ENCODE measurements around the gene ISG15. TPM values are rescaled to one million over a fixed set of nuclear protein-coding genes. Genes with fewer than 3 reads are reported as not detected.
"Not testable (repeated sequence)": the region's sequence is repeated elsewhere in the genome, so short reads cannot be mapped to it uniquely, and the experiment has no call there.

Gene ISG15
- total RNA-seq, 2 experiments from 2014 or later, result 30.5 to 51.7 TPM

DNA sequence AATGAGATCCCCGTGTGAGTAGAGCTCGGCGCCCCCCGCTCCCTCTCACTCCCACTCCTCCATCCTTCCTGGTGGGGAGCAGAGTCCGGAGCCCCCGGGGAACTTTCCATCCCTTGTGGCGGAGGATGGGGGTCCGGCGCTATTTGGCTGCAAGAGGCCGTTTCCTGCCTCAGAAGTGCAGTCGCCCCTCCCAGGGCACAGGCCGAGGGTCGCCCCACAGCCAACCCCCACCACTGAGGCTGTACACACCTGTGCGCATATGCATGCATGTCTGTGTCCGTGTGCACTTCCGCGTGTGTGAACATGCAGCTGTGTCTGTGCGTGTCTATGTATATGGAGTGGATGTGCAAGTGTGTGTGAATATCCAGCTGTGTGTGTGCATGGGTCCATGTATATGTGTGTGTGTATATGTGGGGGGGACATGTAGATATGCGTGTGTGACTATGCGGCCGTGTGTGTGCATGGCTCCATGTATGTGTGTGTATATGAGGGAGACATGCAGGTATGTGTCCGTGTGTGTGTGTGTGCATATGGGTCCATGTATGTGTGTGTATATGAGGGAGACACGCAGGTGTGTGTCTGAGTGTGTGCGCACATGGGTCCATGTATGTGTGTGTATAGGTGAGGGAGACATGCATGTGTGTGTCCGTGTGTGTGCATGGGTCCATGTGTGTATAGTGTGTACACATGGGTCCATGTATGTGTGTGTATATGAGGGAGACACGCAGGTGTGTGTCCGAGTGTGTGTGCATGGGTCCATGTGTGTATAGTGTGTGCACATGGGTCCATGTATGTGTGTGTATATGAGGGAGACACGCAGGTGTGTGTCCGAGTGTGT lies 38.9 kb downstream of the ISG15 start:
- H3K9me3 Mint-ChIP-seq (ENCODE audit: low read depth), result no peaks in the 10 kb centered on the region
- no peak for ATAC-seq
- no peak overlapping the region for H3K27ac Mint-ChIP-seq
- H3K36me3 Mint-ChIP-seq (ENCODE audit: low read depth), result no peaks in the 10 kb centered on the region
- H3K4me1 Mint-ChIP-seq, result no peaks in the 10 kb centered on the region
- H3K27me3 Mint-ChIP-seq, result no peaks in the 10 kb centered on the region
- CTCF ChIA-PET, result no interaction called here
- intact Hi-C loops (cut with DNase I, micrococcal nuclease), result no loop called here
- no peak overlapping the region for H3K4me3 Mint-ChIP-seq
- POLR2A ChIA-PET, result no interaction called here
- no peak for DNase-seq

DNA sequence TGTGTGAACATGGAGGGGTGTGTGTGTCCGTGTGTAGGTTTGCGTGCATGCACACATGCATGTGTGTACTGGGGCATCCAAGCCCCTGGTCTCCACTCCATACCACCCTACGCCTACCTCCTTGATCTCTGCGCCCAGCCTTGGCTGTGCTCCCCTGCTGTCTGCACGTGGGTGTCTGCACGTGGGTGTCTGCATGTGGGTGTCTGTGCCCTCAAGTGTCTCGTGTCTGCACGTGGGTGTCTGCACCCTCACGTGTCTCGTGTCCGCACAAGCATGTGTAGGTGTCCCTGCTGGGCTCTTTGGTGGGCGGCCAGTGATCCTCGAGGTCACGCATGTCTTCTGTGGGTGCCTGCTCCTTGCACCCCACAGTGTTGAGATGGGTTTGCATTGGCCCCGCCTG lies 39.7 kb downstream of the ISG15 start:
- Mint-ChIP-seq H3K9me3 (ENCODE audit: low read depth) (no peaks in the 10 kb centered on the region), H3K27ac (no peak overlapping the region), H3K36me3 (ENCODE audit: low read depth) (no peaks in the 10 kb centered on the region), H3K27me3 (peaks cover 5% of the 10 kb centered on the region), H3K4me3 (no peak overlapping the region), H3K4me1 (no peaks in the 10 kb centered on the region)
- DNase-seq, result no peak
- no peak for ATAC-seq
- POLR2A ChIA-PET, result no interaction called here
- CTCF ChIA-PET, result no interaction called here
- intact Hi-C loops (cut with DNase I, micrococcal nuclease), result no loop called here

DNA sequence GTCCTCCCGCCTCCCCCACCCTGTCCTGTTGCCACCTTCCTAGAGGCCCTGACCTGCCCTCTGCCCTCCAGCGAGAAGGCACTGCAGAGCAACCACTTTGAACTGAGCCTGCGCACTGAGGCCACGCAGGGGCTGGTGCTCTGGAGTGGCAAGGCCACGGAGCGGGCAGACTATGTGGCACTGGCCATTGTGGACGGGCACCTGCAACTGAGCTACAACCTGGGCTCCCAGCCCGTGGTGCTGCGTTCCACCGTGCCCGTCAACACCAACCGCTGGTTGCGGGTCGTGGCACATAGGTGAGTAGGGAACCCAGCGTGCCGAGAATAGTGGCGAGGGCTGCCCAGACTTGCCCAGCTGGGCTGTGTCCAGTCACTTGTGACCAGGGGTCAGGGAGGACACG lies 40.4 kb downstream of the ISG15 start:
- ChIA-PET CTCF (no interaction called here), POLR2A (no interaction called here)
- Mint-ChIP-seq H3K36me3 (ENCODE audit: low read depth) (no peaks in the 10 kb centered on the region), H3K27me3 (peaks cover 12% of the 10 kb centered on the region), H3K4me1 (peaks cover 3% of the 10 kb centered on the region), H3K27ac (no peak overlapping the region), H3K9me3 (ENCODE audit: low read depth) (no peaks in the 10 kb centered on the region), H3K4me3 (no peak overlapping the region)
- no peak for DNase-seq
- ATAC-seq, result no peak
- intact Hi-C loops (cut with DNase I, micrococcal nuclease), result no loop called here

DNA sequence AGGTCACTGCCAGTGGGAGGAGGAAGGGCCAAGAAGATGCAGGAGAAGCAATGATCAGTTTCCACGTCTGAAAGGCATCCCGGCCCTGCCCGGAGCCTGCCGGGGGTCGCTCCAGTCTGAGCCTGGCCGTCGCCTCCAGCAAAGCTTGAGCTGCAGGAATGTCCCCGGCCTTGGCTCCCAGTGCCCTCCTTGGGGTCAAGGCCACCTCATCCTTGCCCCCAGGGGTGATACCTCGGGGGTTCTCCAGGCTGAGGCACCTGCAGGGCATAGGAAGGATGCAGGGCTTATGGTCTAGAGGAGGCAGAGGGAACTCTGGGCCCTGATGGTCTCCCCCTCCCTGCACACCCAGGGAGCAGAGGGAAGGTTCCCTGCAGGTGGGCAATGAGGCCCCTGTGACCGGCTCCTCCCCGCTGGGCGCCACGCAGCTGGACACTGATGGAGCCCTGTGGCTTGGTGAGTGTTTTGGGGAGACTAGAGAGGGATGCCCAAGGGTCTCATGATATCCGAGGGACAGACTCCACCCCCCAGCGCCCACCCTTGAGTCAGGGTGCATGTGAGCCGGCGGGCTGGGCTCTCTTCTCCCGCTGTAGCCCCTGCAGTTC lies 40.9 kb downstream of the ISG15 start:
- CTCF ChIA-PET, result no interaction called here
- peaks cover 7% of the 10 kb centered on the region for H3K4me1 Mint-ChIP-seq
- H3K4me3 Mint-ChIP-seq, result no peak overlapping the region
- peaks cover 14% of the 10 kb centered on the region for H3K27me3 Mint-ChIP-seq
- H3K9me3 Mint-ChIP-seq (ENCODE audit: low read depth), result no peaks in the 10 kb centered on the region
- intact Hi-C loops (cut with DNase I, micrococcal nuclease), result no loop called here
- H3K27ac Mint-ChIP-seq, result no peak overlapping the region
- ATAC-seq (no peak), DNase-seq (no peak)
- no peaks in the 10 kb centered on the region for H3K36me3 Mint-ChIP-seq (ENCODE audit: low read depth)
- POLR2A ChIA-PET, result no interaction called here

DNA sequence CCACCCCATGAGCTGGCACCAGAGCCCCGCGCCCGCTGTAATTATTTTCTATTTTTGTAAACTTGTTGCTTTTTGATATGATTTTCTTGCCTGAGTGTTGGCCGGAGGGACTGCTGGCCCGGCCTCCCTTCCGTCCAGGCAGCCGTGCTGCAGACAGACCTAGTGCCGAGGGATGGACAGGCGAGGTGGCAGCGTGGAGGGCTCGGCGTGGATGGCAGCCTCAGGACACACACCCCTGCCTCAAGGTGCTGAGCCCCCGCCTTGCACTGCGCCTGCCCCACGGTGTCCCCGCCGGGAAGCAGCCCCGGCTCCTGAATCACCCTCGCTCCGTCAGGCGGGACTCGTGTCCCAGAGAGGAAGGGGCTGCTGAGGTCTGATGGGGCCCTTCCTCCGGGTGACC lies 41.7 kb downstream of the ISG15 start:
- H3K27me3 Mint-ChIP-seq, result peaks cover 15% of the 10 kb centered on the region
- POLR2A ChIA-PET, result no interaction called here
- no peak overlapping the region for H3K27ac Mint-ChIP-seq
- DNase-seq, result no peak
- no peaks in the 10 kb centered on the region for H3K9me3 Mint-ChIP-seq (ENCODE audit: low read depth)
- H3K4me1 Mint-ChIP-seq, result peaks cover 7% of the 10 kb centered on the region
- no peak for ATAC-seq
- intact Hi-C loops (cut with DNase I, micrococcal nuclease), result no loop called here
- H3K4me3 Mint-ChIP-seq, result no peak overlapping the region
- H3K36me3 Mint-ChIP-seq (ENCODE audit: low read depth), result no peaks in the 10 kb centered on the region
- CTCF ChIA-PET, result no interaction called here

DNA sequence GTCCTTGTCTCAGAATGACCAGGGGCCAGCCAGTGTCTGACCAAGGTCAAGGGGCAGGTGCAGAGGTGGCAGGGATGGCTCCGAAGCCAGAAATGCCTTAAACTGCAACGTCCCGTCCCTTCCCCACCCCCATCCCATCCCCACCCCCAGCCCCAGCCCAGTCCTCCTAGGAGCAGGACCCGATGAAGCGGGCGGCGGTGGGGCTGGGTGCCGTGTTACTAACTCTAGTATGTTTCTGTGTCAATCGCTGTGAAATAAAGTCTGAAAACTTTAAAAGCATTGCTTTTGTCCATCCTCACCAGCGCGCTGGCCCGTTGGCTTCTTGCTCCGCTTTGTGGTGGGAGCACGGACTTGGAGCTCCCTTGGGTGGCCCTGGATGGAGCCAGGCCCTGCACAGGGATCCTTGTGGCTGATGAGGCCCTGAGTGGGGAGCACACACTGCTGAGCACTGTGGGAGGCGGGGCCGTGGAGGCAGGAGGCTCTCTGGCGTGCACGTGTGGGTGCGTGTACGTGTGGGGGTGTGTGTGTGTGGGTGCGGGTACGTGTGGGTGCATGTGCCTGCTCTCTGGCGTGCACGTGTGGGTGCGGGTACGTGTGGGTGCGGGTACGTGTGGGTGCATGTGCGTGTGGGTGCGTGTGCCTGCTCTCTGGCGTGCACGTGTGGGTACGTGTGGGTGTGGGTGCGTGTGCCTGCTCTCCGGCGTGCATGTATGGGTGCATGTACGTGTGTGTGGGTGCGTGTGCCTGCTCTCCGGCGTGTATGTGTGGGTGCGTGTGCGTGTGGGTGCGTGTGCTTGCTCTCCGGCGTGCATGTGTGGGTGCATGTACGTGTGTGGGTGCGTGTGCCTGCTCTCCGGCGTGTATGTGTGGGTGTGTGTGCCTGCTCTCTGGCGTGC lies 42.8 kb downstream of the ISG15 start:
- Mint-ChIP-seq H3K36me3 (ENCODE audit: low read depth) (peaks cover 9% of the 10 kb centered on the region), H3K27ac (no peak overlapping the region), H3K9me3 (ENCODE audit: low read depth) (no peaks in the 10 kb centered on the region), H3K4me3 (no peak overlapping the region), H3K4me1 (peaks cover 16% of the 10 kb centered on the region), H3K27me3 (peaks cover 20% of the 10 kb centered on the region)
- POLR2A ChIA-PET, result no interaction called here
- no peak for ATAC-seq
- CTCF ChIA-PET, result interaction anchor here (1.0 kb wide), 1 partner anchor 19 kb away, joined by 4 read pairs; no protein-coding TSS in a partner anchor
- intact Hi-C loops (cut with DNase I, micrococcal nuclease), result no loop called here
- DNase-seq, result no peak

DNA sequence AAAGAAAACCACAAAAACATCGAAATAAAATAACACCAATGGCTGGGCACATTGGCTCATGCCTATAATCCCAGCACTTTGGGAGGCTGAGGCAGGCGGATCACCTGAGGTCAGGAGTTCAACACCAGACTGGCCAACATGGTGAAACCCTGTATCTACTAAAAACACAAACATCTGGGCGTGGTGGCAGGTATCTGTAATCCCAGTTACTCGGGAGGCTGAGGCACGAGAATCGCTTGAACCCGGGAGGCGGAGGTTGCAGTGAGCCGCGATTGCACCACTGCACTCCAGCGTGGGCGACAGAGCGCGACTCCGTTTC lies 44.4 kb downstream of the ISG15 start:
- ATAC-seq; CTCF ChIA-PET; H3K9me3 Mint-ChIP-seq (ENCODE audit: low read depth); H3K27ac Mint-ChIP-seq; DNase-seq: not testable (repeated sequence)
- Mint-ChIP-seq H3K36me3 (ENCODE audit: low read depth) (peaks cover 15% of the 10 kb centered on the region), H3K4me3 (peak overlapping the region; percentile 36), H3K27me3 (peaks cover 20% of the 10 kb centered on the region), H3K4me1 (peaks cover 20% of the 10 kb centered on the region)
- POLR2A ChIA-PET, result interaction anchor here (0.6 kb wide), 1 partner anchor 114 kb away, joined by 3 read pairs; no protein-coding TSS in a partner anchor
- intact Hi-C loops (cut with DNase I, micrococcal nuclease), result loop anchor here in 1 of 2 experiments (2.0 kb wide), 1 partner anchor 17 kb away; no protein-coding TSS in a partner anchor

DNA sequence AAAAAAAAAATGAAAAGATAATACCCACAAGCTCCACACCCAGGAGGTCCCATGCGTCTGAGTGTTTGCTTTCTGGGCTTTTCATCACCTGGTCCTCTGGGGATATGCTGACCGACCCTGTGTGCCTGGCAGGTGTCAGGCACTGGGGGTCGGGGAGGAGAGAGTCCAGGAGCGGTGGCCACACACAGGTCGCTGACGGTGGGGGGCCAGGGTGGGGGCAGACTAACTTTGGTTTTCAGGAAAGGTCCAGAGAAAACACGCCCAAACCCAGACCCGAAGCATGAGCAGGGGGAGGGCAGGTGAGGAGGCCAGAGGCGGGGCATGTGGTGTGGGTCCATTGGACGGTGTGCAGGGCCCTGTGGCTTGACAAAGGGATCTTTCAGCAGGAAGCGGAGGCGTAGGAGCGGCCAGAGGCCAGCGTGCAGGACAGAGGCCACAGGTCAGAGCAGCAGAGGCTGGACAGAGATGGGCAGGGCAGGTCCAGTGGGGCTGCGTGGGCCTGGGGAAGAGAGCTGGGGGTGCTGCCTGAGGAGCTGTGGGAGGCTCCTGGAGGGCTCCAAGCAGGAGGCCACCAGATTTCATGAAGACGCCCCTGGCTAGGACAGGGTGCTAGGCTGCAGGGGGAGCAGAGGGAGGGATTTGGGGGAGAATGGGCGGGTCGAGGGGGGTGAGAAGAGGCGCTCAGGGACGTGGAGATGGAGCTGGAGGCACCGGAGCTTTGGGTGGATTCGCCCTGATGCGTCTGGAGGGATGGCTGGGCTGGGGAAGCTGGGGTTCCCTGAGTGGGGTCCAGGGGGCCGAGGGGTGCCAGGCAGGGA lies 45.0 kb downstream of the ISG15 start:
- Mint-ChIP-seq H3K4me1 (peaks cover 24% of the 10 kb centered on the region), H3K27ac (peak overlapping the region; percentile 37), H3K9me3 (ENCODE audit: low read depth) (no peaks in the 10 kb centered on the region), H3K4me3 (peak overlapping the region; percentile 72), H3K36me3 (ENCODE audit: low read depth) (peaks cover 17% of the 10 kb centered on the region), H3K27me3 (peaks cover 20% of the 10 kb centered on the region)
- ChIA-PET POLR2A (interaction anchor here (0.6 kb wide), 2 partner anchors 66 to 114 kb away, joined by 3 to 6 read pairs; no protein-coding TSS in a partner anchor), CTCF (interaction anchor here (0.7 to 0.8 kb wide), 2 partner anchors 11 to 44 kb away, joined by 3 read pairs; no protein-coding TSS in a partner anchor)
- DNase-seq (no peak), ATAC-seq (no peak)
- intact Hi-C loops (cut with DNase I, micrococcal nuclease), result loop anchor here in 1 of 2 experiments (2.0 kb wide), 1 partner anchor 17 kb away; no protein-coding TSS in a partner anchor

DNA sequence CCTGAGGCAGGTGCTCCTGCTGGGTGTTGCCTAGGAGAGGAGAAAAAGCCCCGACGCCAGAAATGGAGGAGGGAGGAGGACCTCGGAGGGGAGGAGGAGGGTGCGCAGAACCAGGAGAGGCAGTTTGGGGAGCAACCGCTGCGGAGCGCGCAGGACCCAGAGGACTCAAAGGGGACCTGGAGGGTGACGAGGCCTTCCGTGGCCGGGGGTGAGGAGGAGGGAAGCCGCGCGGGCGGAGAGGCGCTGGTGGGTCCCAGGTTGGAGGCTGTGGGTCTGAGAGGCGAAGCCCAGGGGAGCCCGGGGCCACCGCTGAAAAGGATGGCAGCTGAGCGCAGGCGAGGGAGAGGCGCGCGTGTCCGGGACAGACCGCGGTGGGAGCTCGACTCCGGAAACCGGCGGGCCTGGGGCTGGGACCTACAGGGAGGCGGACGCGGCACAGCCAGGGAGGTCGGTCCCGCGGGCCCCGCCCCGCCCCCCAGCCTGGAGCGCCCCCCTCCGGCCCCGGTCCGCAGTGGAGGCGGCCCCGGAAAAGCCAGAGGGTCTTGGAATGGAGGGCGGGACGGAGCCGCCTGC lies 45.7 kb downstream of the ISG15 start:
- peaks cover 20% of the 10 kb centered on the region for H3K27me3 Mint-ChIP-seq

DNA sequence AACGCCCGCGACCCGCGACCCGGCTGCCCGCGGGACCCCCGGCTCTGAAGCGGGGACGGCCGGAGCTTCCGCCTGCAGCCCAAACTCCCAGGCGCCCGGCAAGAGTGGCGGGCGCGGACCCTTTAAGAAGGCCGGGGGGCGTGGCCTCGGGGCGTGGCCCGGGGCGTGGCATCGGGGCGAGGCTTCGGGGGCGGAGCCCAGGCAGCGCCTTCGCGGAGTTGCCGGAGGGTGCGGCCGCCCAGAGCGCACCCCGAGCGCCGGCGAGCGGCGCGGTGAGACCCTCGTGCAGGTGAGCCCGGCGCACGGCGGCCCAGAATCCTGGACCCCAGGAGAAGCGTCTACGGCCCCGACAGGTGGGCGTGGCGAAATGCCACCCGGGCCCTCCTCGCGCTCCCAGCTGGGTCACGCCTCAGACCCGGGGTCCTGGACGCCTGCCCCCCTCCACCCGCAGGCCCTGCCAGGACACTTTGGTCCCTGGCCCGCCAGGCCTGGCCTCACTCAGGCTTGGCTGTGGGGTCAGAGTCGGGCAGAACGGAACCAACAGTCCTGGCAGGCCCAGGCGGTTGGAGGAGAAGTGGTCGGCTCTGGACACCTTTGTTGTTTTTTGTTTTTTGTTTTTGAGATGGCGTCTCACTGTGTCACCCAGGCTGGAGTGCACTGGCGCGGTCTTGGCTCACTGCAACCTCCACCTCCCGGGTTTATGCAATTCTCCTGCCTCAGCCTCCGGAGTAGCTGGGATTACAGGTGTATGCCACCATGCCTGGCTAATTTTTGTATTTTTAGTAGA lies 46.4 kb downstream of the ISG15 start:
- Mint-ChIP-seq H3K4me1 (peaks cover 29% of the 10 kb centered on the region), H3K36me3 (ENCODE audit: low read depth) (peaks cover 19% of the 10 kb centered on the region), H3K27ac (no peak overlapping the region), H3K27me3 (peaks cover 20% of the 10 kb centered on the region), H3K9me3 (ENCODE audit: low read depth) (no peaks in the 10 kb centered on the region), H3K4me3 (peak overlapping the region; percentile 82)
- DNase-seq, result peak; percentile 95
- POLR2A ChIA-PET, result no interaction called here
- CTCF ChIA-PET, result interaction anchor here (0.6 to 0.9 kb wide), 2 partner anchors 63 to 67 kb away, joined by 3 to 4 read pairs; no protein-coding TSS in a partner anchor
- ATAC-seq, result peak; percentile 51
- intact Hi-C loops (cut with DNase I, micrococcal nuclease), result loop anchor here (1.0 to 2.0 kb wide), 10 partner anchors 10 to 290 kb away; partner anchors contain the start of genes C1orf159 (in 1 of the 2), DVL1 (in 1 of the 2), KLHL17 (in 1 of the 2) and PUSL1 (in 1 of the 2)

More for the DNA sequence above, 45.7 kb downstream of the ISG15 start:
- peaks cover 25% of the 10 kb centered on the region for H3K4me1 Mint-ChIP-seq
- CTCF ChIA-PET, result interaction anchor here (0.7 to 0.8 kb wide), 2 partner anchors 11 to 44 kb away, joined by 3 read pairs; no protein-coding TSS in a partner anchor
- peak overlapping the region; percentile 72 for H3K4me3 Mint-ChIP-seq
- peak overlapping the region; percentile 25 for H3K27ac Mint-ChIP-seq
- POLR2A ChIA-PET, result no interaction called here
- DNase-seq (peak; percentile 75), ATAC-seq (peak; percentile 27)
- H3K9me3 Mint-ChIP-seq (ENCODE audit: low read depth), result no peaks in the 10 kb centered on the region
- H3K36me3 Mint-ChIP-seq (ENCODE audit: low read depth), result peaks cover 19% of the 10 kb centered on the region
- intact Hi-C loops (cut with DNase I, micrococcal nuclease), result loop anchor here (1.0 to 2.0 kb wide), 10 partner anchors 10 to 290 kb away; partner anchors contain the start of genes C1orf159 (in 1 of the 2), DVL1 (in 1 of the 2), KLHL17 (in 1 of the 2) and PUSL1 (in 1 of the 2)

Data from activated CD4-positive, alpha-beta T cell treated with anti-CD3 and anti-CD28 coated beads for 36 hours (primary cell).